Natural killer cell (primary cell): Measurements from ENCODE around the gene CIROP. TPM values are rescaled to one million over a fixed set of nuclear protein-coding genes. Genes with fewer than 3 reads are reported as not detected.

ENCODE experiments used
- ATAC-seq, 3 donors: fragments of 150-1000 bp in 2 of 3; fragments of 200-7000 bp in 1 of 3; cut with Tn5 transposase; 1 replicate in 1 of 3; 2 replicates in 2 of 3; pipeline ENCODE4 v1.10.0; 2021; ENCODE audit warnings: mild to moderate bottlenecking in 2 of 3, moderate library complexity in 2 of 3
- DNase-seq, 2 donors: peaks; one replicate each; pipeline versions ENCODE4 v3.0.0 to v3.0.0-alpha.2; 2013 to 2021; ENCODE audit warnings: mixed read lengths in 1 of 2
- H3K27ac ChIP-seq: one replicate; pipeline ENCODE4 v1.5.1; 2013; ENCODE audit warnings: mild to moderate bottlenecking, low read length
- H3K27me3 ChIP-seq: one replicate; pipeline ENCODE4 v1.6.1; 2013; ENCODE audit warnings: low read length; ENCODE audit not compliant: control insufficient read depth, insufficient read depth
- H3K36me3 ChIP-seq: one replicate; pipeline ENCODE4 v1.6.1; 2013; ENCODE audit warnings: low read length; ENCODE audit not compliant: control insufficient read depth, insufficient read depth
- H3K4me1 ChIP-seq: one replicate; pipeline ENCODE4 v1.6.1; 2013; ENCODE audit warnings: low read length; ENCODE audit not compliant: control insufficient read depth, insufficient read depth
- H3K4me3 ChIP-seq: one replicate; pipeline ENCODE4 v1.5.1; 2013; ENCODE audit warnings: low read length
- H3K9me3 ChIP-seq: one replicate; pipeline ENCODE4 v1.6.1; 2013; ENCODE audit warnings: low read length; ENCODE audit not compliant: control insufficient read depth, insufficient read depth
- H3K27ac Mint-ChIP-seq, 2 donors: one replicate each; pipeline ENCODE4 v1.8.0; 2022; ENCODE audit warnings: mild to moderate bottlenecking in 2 of 2, mixed read lengths in 2 of 2, moderate library complexity in 1 of 2
- H3K27me3 Mint-ChIP-seq, 2 donors: one replicate each; pipeline ENCODE4 v1.8.0; 2022; ENCODE audit warnings: low read depth in 2 of 2, mixed read lengths in 2 of 2
- H3K36me3 Mint-ChIP-seq: one replicate; pipeline ENCODE4 v1.8.0; 2022; ENCODE audit warnings: mixed read lengths
- H3K4me1 Mint-ChIP-seq, 2 donors: one replicate each; pipeline ENCODE4 v1.8.0; 2022; ENCODE audit warnings: mixed read lengths in 2 of 2
- H3K4me3 Mint-ChIP-seq: one replicate; pipeline ENCODE4 v1.8.0; 2022; ENCODE audit warnings: mild to moderate bottlenecking, moderate library complexity, mixed read lengths
- H3K9me3 Mint-ChIP-seq, 2 donors: one replicate each; pipeline ENCODE4 v1.8.0; 2022; ENCODE audit warnings: mixed read lengths in 2 of 2
- CTCF ChIP-seq: fragments of 200-600 bp; IDR thresholded peaks from one replicate; pipeline ENCODE4 v1.8.0; 2022; ENCODE audit warnings: antibody characterized with exemption
- WGBS: methylation state at CpG from one replicate; pipeline ENCODE4 v1.1.7; 2013; ENCODE audit warnings: missing lambda C conversion rate; ENCODE audit not compliant: insufficient coverage; 5-methylcytosine and 5-hydroxymethylcytosine counted together
- intact Hi-C: fragments of 100-400 bp; cut with micrococcal nuclease; formaldehyde crosslinking; loops from one replicate; pipeline ENCODE4 v1.14.2; 2022
- total RNA-seq, 4 donors: library from RNA; stranded (reverse); fragments of 120-200 nt in 1 of 4; gene quantifications; one replicate each; pipeline versions ENCODE4 v1.2.3 to v1.2.4, GENCODE V29; 2013 to 2022

CIROP gene
- total RNA-seq, 3 donors from 2014 or later (not counting 1 experiment from before 2014, with no cell fraction given), result not detected

DNA sequence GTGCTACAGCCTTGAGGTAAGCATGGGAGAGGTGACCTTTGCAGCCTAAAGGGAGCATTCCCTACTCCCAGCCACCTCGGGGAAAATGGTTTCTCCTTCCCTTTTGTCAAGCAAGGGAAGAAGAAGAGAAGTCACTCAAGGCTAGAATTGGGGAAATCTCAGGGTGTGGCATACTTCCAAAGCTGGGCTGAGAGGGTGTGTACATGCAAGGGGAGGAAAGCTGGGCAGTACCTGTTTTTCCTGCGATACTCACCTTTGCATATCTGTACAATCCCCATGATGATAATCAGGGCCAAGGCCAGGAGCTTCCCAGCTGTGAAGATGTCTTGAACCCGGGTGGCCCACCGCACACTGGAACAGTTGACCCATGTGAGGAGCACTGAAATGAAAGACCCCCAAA, 38.0 kb upstream of the CIROP start:
- Histone ChIP-seq H3K4me1 (no peaks in the 10 kb centered on the region), H3K27ac (no peak overlapping the region), H3K9me3 (no peaks in the 10 kb centered on the region), H3K36me3 (no peaks in the 10 kb centered on the region), H3K27me3 (no peaks in the 10 kb centered on the region), H3K4me3 (no peak overlapping the region)
- no peak overlapping the region for H3K27ac Mint-ChIP-seq
- WGBS, result 82% methylated on average over 4 of the region's 4 CpGs
- TF ChIP-seq CTCF, result no peak
- no peak for DNase-seq
- no peaks in the 10 kb centered on the region for H3K9me3 Mint-ChIP-seq
- peaks cover 0 to 5% of the 10 kb centered on the region in 2 donors for H3K27me3 Mint-ChIP-seq
- intact Hi-C loops, result no loop called here
- H3K36me3 Mint-ChIP-seq, result no peaks in the 10 kb centered on the region
- no peak overlapping the region for H3K4me3 Mint-ChIP-seq
- no peaks in the 10 kb centered on the region for H3K4me1 Mint-ChIP-seq
- no peak for ATAC-seq

- Mint-ChIP-seq H3K27ac (no peak overlapping the region), H3K36me3 (no peaks in the 10 kb centered on the region), H3K4me1 (no peaks in the 10 kb centered on the region), H3K27me3 (peaks cover 0 to 2% of the 10 kb centered on the region in 2 donors), H3K9me3 (no peaks in the 10 kb centered on the region), H3K4me3 (no peak overlapping the region)
- H3K36me3 ChIP-seq, result no peaks in the 10 kb centered on the region
- no peak for DNase-seq
- H3K27me3 ChIP-seq, result no peaks in the 10 kb centered on the region
- no peak for TF ChIP-seq CTCF
- intact Hi-C loops, result no loop called here
- no peak overlapping the region for H3K27ac ChIP-seq
- whole genome bisulfite sequencing, result 88% methylated on average over 6 of the region's 7 CpGs
- H3K4me3 ChIP-seq, result no peak overlapping the region
- ATAC-seq, result no peak
- H3K4me1 ChIP-seq, result no peaks in the 10 kb centered on the region
- no peaks in the 10 kb centered on the region for H3K9me3 ChIP-seq
Observed at GRCh38 chr14:23141706-23142444, 37.1 kb upstream of the CIROP start.

GRCh38 chr14:23140371-23140770, 35.6 kb upstream of the CIROP start:
- Histone ChIP-seq H3K4me3 (no peak overlapping the region), H3K4me1 (no peaks in the 10 kb centered on the region), H3K27me3 (no peaks in the 10 kb centered on the region), H3K27ac (no peak overlapping the region), H3K36me3 (no peaks in the 10 kb centered on the region), H3K9me3 (no peaks in the 10 kb centered on the region)
- TF ChIP-seq CTCF, result no peak
- H3K9me3 Mint-ChIP-seq, result no peaks in the 10 kb centered on the region
- H3K4me3 Mint-ChIP-seq, result no peak overlapping the region
- no peaks in the 10 kb centered on the region for H3K4me1 Mint-ChIP-seq
- intact Hi-C loops, result no loop called here
- no peaks in the 10 kb centered on the region for H3K36me3 Mint-ChIP-seq
- WGBS, result 90% methylated on average over 6 of the region's 6 CpGs
- H3K27ac Mint-ChIP-seq, result no peak overlapping the region
- ATAC-seq, result no peak
- H3K27me3 Mint-ChIP-seq, result peaks cover 0 to 2% of the 10 kb centered on the region in 2 donors
- DNase-seq, result no peak

DNA sequence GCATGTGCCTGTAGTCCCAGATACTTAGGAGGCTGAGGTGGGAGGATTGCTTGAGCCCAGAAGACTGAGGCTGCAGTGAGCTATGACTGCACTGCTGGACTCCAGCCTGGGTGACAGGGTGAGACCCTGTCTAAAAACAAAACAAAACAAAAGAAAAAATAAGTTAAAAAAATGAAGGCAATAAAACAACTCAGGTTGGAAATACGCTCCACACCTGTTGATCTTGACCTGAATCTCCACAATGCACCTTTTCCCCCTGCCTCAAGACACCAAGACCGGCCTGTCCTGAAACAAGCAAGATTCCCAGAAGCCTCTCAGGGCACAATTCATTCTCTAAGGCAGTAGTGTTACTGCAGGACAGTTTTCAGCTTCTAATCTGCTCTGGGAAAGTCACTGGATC, 35.1 kb upstream of the CIROP start:
- Mint-ChIP-seq H3K27ac (no peak overlapping the region), H3K4me3 (no peak overlapping the region), H3K36me3 (no peaks in the 10 kb centered on the region), H3K27me3 (peaks cover 0 to 2% of the 10 kb centered on the region in 2 donors), H3K4me1 (no peaks in the 10 kb centered on the region), H3K9me3 (no peaks in the 10 kb centered on the region)
- ATAC-seq (no peak), DNase-seq (no peak)
- H3K27ac ChIP-seq, result no peak overlapping the region
- 83% methylated on average over 2 of the region's 2 CpGs for WGBS
- intact Hi-C loops, result no loop called here
- no peaks in the 10 kb centered on the region for H3K36me3 ChIP-seq
- no peaks in the 10 kb centered on the region for H3K4me1 ChIP-seq
- H3K27me3 ChIP-seq, result no peaks in the 10 kb centered on the region
- no peaks in the 10 kb centered on the region for H3K9me3 ChIP-seq
- TF ChIP-seq CTCF, result no peak
- H3K4me3 ChIP-seq, result no peak overlapping the region
